Liver (tissue), 9 donors: ENCODE data around the gene GRID1. TPM values are rescaled to one million over a fixed set of nuclear protein-coding genes. Genes with fewer than 3 reads are reported as not detected.

Source experiments
- DNase-seq: peaks from one replicate; pipeline ENCODE4 v3.0.0-alpha.2; 2017; ENCODE audit warnings: low spot score
- H3K27ac ChIP-seq, 2 donors: one replicate each; pipeline ENCODE4 v1.7.0; 2013; ENCODE audit warnings: inconsistent platforms in 2 of 2, low read length in 2 of 2, control low read depth in 1 of 2, low read depth in 1 of 2, mild to moderate bottlenecking in 1 of 2
- H3K27me3 ChIP-seq, 4 donors: one replicate each; pipeline versions ENCODE4 v1.6.1 to v1.7.0; 2013; ENCODE audit warnings: low read length in 3 of 4, inconsistent platforms in 1 of 4, mild to moderate bottlenecking in 1 of 4, moderate library complexity in 1 of 4; ENCODE audit not compliant: control insufficient read depth in 4 of 4, insufficient read depth in 4 of 4
- H3K36me3 ChIP-seq, 4 donors: one replicate each; pipeline versions ENCODE4 v1.6.1 to v1.7.0; 2013; ENCODE audit warnings: low read length in 3 of 4, mild to moderate bottlenecking in 3 of 4, low read depth in 1 of 4, moderate library complexity in 1 of 4; ENCODE audit not compliant: control insufficient read depth in 4 of 4, insufficient read depth in 3 of 4
- H3K4me1 ChIP-seq, 4 donors: one replicate each; pipeline versions ENCODE4 v1.6.1 to v1.7.0; 2013; ENCODE audit warnings: low read length in 3 of 4, mild to moderate bottlenecking in 3 of 4, moderate library complexity in 1 of 4; ENCODE audit not compliant: control insufficient read depth in 4 of 4, insufficient read depth in 4 of 4
- H3K4me3 ChIP-seq, 3 donors: one replicate each; pipeline versions ENCODE4 v1.6.1 to v1.7.0; 2013; ENCODE audit warnings: low read length in 3 of 3, control low read depth in 1 of 3, low read depth in 1 of 3, mild to moderate bottlenecking in 1 of 3
- H3K9ac ChIP-seq, 2 donors: one replicate each; pipeline ENCODE4 v1.7.0; 2013; ENCODE audit warnings: low read length in 2 of 2, mild to moderate bottlenecking in 2 of 2, moderate library complexity in 2 of 2, control low read depth in 1 of 2, low read depth in 1 of 2
- H3K9me3 ChIP-seq, 4 donors: one replicate each; pipeline versions ENCODE4 v1.6.1 to v1.7.0; 2013; ENCODE audit warnings: low read length in 3 of 4; ENCODE audit not compliant: control insufficient read depth in 4 of 4
- ATF3 ChIP-seq: IDR thresholded peaks from 2 replicates; pipeline ENCODE4 v1.6.1; 2016; ENCODE audit warnings: antibody characterized with exemption
- EGR1 ChIP-seq, 2 donors: IDR thresholded peaks; 2 replicates each; pipeline ENCODE4 v1.6.1; 2016 to 2018; ENCODE audit warnings: antibody characterized with exemption in 2 of 2, low read depth in 2 of 2
- FOXA1 ChIP-seq: IDR thresholded peaks from 2 replicates; pipeline ENCODE4 v1.6.1; 2016; ENCODE audit warnings: antibody characterized with exemption
- FOXA2 ChIP-seq: IDR thresholded peaks from 2 replicates; pipeline ENCODE4 v1.6.1; 2016; ENCODE audit warnings: antibody characterized with exemption
- GABPA ChIP-seq, 2 donors: IDR thresholded peaks in 1 of 2; conservative IDR thresholded peaks in 1 of 2; 2 replicates each; pipeline ENCODE4 v1.6.1; 2016; ENCODE audit warnings: antibody characterized with exemption in 2 of 2, mild to moderate bottlenecking in 1 of 2, moderate library complexity in 1 of 2
- HNF4A ChIP-seq, 2 donors: conservative IDR thresholded peaks; 2 replicates each; pipeline ENCODE4 v1.6.1; 2016; ENCODE audit warnings: antibody characterized with exemption in 2 of 2, mild to moderate bottlenecking in 2 of 2
- HNF4G ChIP-seq: IDR thresholded peaks from 2 replicates; pipeline ENCODE4 v1.6.1; 2016; ENCODE audit warnings: antibody characterized with exemption
- JUND ChIP-seq, 2 donors: IDR thresholded peaks; 2 replicates each; pipeline ENCODE4 v1.6.1; 2016; ENCODE audit warnings: antibody characterized with exemption in 2 of 2
- NR2F2 ChIP-seq: IDR thresholded peaks from 2 replicates; pipeline ENCODE4 v1.6.1; 2016; ENCODE audit warnings: antibody characterized with exemption
- RAD21 ChIP-seq, 2 donors: IDR thresholded peaks; 2 replicates each; pipeline ENCODE4 v1.6.1; 2016; ENCODE audit warnings: antibody characterized with exemption in 2 of 2, mild to moderate bottlenecking in 2 of 2
- REST ChIP-seq: IDR thresholded peaks from 2 replicates; pipeline ENCODE4 v1.6.1; 2016; ENCODE audit warnings: antibody characterized with exemption, mild to moderate bottlenecking
- RXRA ChIP-seq, 2 donors: IDR thresholded peaks; 2 replicates each; pipeline ENCODE4 v1.6.1; 2017 to 2018; ENCODE audit warnings: antibody characterized with exemption in 2 of 2, mild to moderate bottlenecking in 1 of 2
- SP1 ChIP-seq: IDR thresholded peaks from 2 replicates; pipeline ENCODE4 v1.6.1; 2018; ENCODE audit warnings: antibody characterized with exemption, mild to moderate bottlenecking
- TAF1 ChIP-seq: conservative IDR thresholded peaks from 2 replicates; pipeline ENCODE4 v1.6.1; 2016; ENCODE audit warnings: antibody characterized with exemption, mild to moderate bottlenecking
- YY1 ChIP-seq: IDR thresholded peaks from 2 replicates; pipeline ENCODE4 v1.6.1; 2016; ENCODE audit warnings: antibody characterized with exemption, mild to moderate bottlenecking
- ZBTB33 ChIP-seq: IDR thresholded peaks from 2 replicates; pipeline ENCODE4 v1.6.1; 2016; ENCODE audit warnings: antibody characterized with exemption
- WGBS: extraction: QIAGEN DNeasy Blood & Tissue Kit; methylation state at CpG from one replicate; pipeline ENCODE4 v1.1.7; 2013; 5-methylcytosine and 5-hydroxymethylcytosine counted together
- polyA plus RNA-seq, 2 donors: library from polyadenylated mRNA; stranded (reverse) in 1 of 2; unstranded in 1 of 2; fragments of 200-250 nt in 1 of 2; fragments of >200 nt in 1 of 2; fragmentation: Nextera tagmentation in 1 of 2; extraction: Ambion mirVana in 1 of 2; gene quantifications; one replicate each; pipeline versions ENCODE4 v1.2.1 to v1.2.3, GENCODE V29; 2013 to 2015
- total RNA-seq, 2 donors: library from RNA; depleted of rRNA; stranded (reverse); fragments of >200 nt; gene quantifications; one replicate each; pipeline ENCODE4 v1.2.3, GENCODE V29; 2014
- TF ChIP-seq, protein P1 (sequence below): IDR thresholded peaks from 2 replicates; pipeline ENCODE4 v1.6.1; 2016; ENCODE audit warnings: antibody characterized with exemption
- TF ChIP-seq, protein P2 (sequence below): fragments of 150-350 bp; IDR thresholded peaks from 2 replicates; pipeline ENCODE4 v1.5.1; 2017; ENCODE audit warnings: improper control_type of control experiment, low read depth, low read length; ENCODE audit not compliant: missing input control
- donor health status: healthy.
- donor health status: healthy.
- donor health status: healthy.
- donor health status: healthy.
- donor health status: healthy.

The GRID1 gene
- total and polyA plus RNA-seq, 4 donors, result 0.09 to 0.17 (median 0.14) TPM; not detected in 1

- no peak overlapping the region for H3K27ac ChIP-seq
- H3K36me3 ChIP-seq, result no peaks in the 10 kb centered on the region
- 71% methylated on average over 8 of the region's 8 CpGs for WGBS
- no peak overlapping the region for H3K4me3 ChIP-seq
- H3K27me3 ChIP-seq, result no peaks in the 10 kb centered on the region
- TF ChIP-seq JUND (IDR thresholded peaks at IDR 0.05), result no peak
- TF ChIP-seq FOXA1, result no peak
- no peak for TF ChIP-seq RAD21 (IDR thresholded peaks at IDR 0.05)
- TF ChIP-seq GABPA (IDR thresholded peaks at IDR 0.05 in 1 of 2, conservative IDR thresholded peaks at IDR 0.05 in 1 of 2), result no peak
- TF ChIP-seq, protein P1, sequence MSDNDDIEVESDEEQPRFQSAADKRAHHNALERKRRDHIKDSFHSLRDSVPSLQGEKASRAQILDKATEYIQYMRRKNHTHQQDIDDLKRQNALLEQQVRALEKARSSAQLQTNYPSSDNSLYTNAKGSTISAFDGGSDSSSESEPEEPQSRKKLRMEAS, result no peak
- no peak for TF ChIP-seq HNF4G
- no peak for TF ChIP-seq EGR1 (IDR thresholded peaks at IDR 0.05; ENCODE audit: low read depth in 2 of 2)
- no peak for TF ChIP-seq HNF4A (conservative IDR thresholded peaks at IDR 0.05)
- no peak for TF ChIP-seq ATF3
- no peak for TF ChIP-seq TAF1
- TF ChIP-seq ZBTB33, result no peak
- no peak for TF ChIP-seq RXRA (IDR thresholded peaks at IDR 0.05)
- no peak for TF ChIP-seq NR2F2
- no peak for TF ChIP-seq SP1
- TF ChIP-seq REST, result no peak
- no peak for TF ChIP-seq YY1
- TF ChIP-seq, protein P2, sequence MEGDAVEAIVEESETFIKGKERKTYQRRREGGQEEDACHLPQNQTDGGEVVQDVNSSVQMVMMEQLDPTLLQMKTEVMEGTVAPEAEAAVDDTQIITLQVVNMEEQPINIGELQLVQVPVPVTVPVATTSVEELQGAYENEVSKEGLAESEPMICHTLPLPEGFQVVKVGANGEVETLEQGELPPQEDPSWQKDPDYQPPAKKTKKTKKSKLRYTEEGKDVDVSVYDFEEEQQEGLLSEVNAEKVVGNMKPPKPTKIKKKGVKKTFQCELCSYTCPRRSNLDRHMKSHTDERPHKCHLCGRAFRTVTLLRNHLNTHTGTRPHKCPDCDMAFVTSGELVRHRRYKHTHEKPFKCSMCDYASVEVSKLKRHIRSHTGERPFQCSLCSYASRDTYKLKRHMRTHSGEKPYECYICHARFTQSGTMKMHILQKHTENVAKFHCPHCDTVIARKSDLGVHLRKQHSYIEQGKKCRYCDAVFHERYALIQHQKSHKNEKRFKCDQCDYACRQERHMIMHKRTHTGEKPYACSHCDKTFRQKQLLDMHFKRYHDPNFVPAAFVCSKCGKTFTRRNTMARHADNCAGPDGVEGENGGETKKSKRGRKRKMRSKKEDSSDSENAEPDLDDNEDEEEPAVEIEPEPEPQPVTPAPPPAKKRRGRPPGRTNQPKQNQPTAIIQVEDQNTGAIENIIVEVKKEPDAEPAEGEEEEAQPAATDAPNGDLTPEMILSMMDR, result no peak
- TF ChIP-seq FOXA2, result no peak
- no peak for DNase-seq
- H3K9me3 ChIP-seq, result no peaks in the 10 kb centered on the region
- H3K9ac ChIP-seq, result no peak overlapping the region
- H3K4me1 ChIP-seq, result peaks cover 0 to 4% (median 0%) of the 10 kb centered on the region in 4 donors
Observed at GRCh38 chr10:86127274-86127819, 239.2 kb downstream of the GRID1 start.
